HL-60 (cell line): Measurements from ENCODE around the gene ARHGAP18.

Experiments
- DNase-seq, 2 experiments: peaks; one replicate each; pipeline ENCODE4 v3.0.0-alpha.2; 2010 to 2020; ENCODE audit warnings: low read depth in 1 of 2, low spot score in 1 of 2
- H3K27ac ChIP-seq: fragments of 250-450 bp; sonication (Bioruptor Pico); replicated peaks from 2 replicates; pipeline ENCODE4 v1.5.1; 2020; ENCODE audit warnings: mild to moderate bottlenecking, moderate library complexity
- H3K27me3 ChIP-seq: fragments of 250-450 bp; sonication (Bioruptor Pico); 2 replicates; pipeline ENCODE4 v1.5.1; 2021; ENCODE audit warnings: mild to moderate bottlenecking, moderate library complexity; ENCODE audit not compliant: insufficient read depth, poor library complexity, severe bottlenecking
- H3K4me3 ChIP-seq: replicated peaks from 2 replicates; pipeline ENCODE4 v1.5.1; 2011; ENCODE audit warnings: mild to moderate bottlenecking, control low read depth, low read length; ENCODE audit not compliant: insufficient read depth
- GABPA ChIP-seq: IDR thresholded peaks from 2 replicates; pipeline ENCODE4 v1.6.1; 2012; ENCODE audit warnings: low read depth
- POLR2AphosphoS5 ChIP-seq: IDR thresholded peaks from 2 replicates; pipeline ENCODE4 v1.6.1; 2012; ENCODE audit warnings: low read depth
- SPI1 ChIP-seq: IDR thresholded peaks from 2 replicates; pipeline ENCODE4 v1.6.1; 2012; ENCODE audit warnings: low read depth, mild to moderate bottlenecking, borderline replicate concordance
- TF ChIP-seq, protein P1 (sequence below): IDR thresholded peaks from 2 replicates; pipeline ENCODE4 v1.6.1; 2012; ENCODE audit warnings: low read depth; ENCODE audit not compliant: insufficient replicate concordance
- TF ChIP-seq, protein P2 (sequence below): IDR thresholded peaks from one replicate; pipeline ENCODE4 v1.5.1; 2011; ENCODE audit warnings: low read length, control low read depth, inconsistent platforms; ENCODE audit not compliant: insufficient read depth

ARHGAP18 gene

GRCh38 chr6:129612440-129612839 lies 97.5 kb downstream of the ARHGAP18 start:
- Histone ChIP-seq H3K27me3 (no peaks in the 10 kb centered on the region), H3K4me3 (no peak overlapping the region), H3K27ac (no peak overlapping the region)
- TF ChIP-seq SPI1 (no peak), GABPA (no peak), POLR2AphosphoS5 (no peak)
- TF ChIP-seq, protein P1, sequence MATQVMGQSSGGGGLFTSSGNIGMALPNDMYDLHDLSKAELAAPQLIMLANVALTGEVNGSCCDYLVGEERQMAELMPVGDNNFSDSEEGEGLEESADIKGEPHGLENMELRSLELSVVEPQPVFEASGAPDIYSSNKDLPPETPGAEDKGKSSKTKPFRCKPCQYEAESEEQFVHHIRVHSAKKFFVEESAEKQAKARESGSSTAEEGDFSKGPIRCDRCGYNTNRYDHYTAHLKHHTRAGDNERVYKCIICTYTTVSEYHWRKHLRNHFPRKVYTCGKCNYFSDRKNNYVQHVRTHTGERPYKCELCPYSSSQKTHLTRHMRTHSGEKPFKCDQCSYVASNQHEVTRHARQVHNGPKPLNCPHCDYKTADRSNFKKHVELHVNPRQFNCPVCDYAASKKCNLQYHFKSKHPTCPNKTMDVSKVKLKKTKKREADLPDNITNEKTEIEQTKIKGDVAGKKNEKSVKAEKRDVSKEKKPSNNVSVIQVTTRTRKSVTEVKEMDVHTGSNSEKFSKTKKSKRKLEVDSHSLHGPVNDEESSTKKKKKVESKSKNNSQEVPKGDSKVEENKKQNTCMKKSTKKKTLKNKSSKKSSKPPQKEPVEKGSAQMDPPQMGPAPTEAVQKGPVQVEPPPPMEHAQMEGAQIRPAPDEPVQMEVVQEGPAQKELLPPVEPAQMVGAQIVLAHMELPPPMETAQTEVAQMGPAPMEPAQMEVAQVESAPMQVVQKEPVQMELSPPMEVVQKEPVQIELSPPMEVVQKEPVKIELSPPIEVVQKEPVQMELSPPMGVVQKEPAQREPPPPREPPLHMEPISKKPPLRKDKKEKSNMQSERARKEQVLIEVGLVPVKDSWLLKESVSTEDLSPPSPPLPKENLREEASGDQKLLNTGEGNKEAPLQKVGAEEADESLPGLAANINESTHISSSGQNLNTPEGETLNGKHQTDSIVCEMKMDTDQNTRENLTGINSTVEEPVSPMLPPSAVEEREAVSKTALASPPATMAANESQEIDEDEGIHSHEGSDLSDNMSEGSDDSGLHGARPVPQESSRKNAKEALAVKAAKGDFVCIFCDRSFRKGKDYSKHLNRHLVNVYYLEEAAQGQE, result no peak
- TF ChIP-seq, protein P2, sequence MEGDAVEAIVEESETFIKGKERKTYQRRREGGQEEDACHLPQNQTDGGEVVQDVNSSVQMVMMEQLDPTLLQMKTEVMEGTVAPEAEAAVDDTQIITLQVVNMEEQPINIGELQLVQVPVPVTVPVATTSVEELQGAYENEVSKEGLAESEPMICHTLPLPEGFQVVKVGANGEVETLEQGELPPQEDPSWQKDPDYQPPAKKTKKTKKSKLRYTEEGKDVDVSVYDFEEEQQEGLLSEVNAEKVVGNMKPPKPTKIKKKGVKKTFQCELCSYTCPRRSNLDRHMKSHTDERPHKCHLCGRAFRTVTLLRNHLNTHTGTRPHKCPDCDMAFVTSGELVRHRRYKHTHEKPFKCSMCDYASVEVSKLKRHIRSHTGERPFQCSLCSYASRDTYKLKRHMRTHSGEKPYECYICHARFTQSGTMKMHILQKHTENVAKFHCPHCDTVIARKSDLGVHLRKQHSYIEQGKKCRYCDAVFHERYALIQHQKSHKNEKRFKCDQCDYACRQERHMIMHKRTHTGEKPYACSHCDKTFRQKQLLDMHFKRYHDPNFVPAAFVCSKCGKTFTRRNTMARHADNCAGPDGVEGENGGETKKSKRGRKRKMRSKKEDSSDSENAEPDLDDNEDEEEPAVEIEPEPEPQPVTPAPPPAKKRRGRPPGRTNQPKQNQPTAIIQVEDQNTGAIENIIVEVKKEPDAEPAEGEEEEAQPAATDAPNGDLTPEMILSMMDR, result no peak
- no peak for DNase-seq

DNA sequence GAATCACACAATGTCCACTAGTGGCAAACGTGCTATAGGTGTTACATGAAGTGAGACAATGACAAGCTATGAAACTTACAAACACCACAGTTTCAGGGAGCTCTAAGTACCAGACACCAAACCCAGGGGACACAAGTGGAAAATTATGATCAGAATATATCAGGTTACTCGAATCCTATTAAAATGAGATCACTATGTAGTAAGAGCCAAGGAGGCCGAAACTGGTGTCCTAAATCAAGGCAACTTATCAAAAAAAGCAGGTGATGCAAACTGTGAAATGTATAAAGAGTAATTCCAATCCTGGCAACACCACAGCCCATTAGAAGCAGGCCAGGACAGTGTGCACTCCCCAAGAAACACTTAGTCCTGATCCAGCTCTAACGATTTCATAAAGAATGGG lies 100.3 kb downstream of the ARHGAP18 start:
- no peak for TF ChIP-seq POLR2AphosphoS5
- TF ChIP-seq, protein P1, result no peak
- no peak for TF ChIP-seq GABPA
- TF ChIP-seq, protein P2, result no peak
- no peak overlapping the region for H3K4me3 ChIP-seq
- no peak overlapping the region for H3K27ac ChIP-seq
- no peaks in the 10 kb centered on the region for H3K27me3 ChIP-seq
- DNase-seq, result no peak

- TF ChIP-seq SPI1 (no peak), GABPA (no peak), POLR2AphosphoS5 (no peak)
- TF ChIP-seq, protein P1, result no peak
- TF ChIP-seq, protein P2, result no peak
- no peak overlapping the region for H3K27ac ChIP-seq
- H3K27me3 ChIP-seq, result no peaks in the 10 kb centered on the region
- no peak overlapping the region for H3K4me3 ChIP-seq
- no peak for DNase-seq
These were observed 101.0 kb downstream of the ARHGAP18 start for GRCh38 chr6:129608886-129609537.
